SK-N-SH treated with all-trans-retinoic acid at 6 μM for 48 hours (cell line): Measurements from ENCODE around the gene PDC.

Experiments used
- ARNTL ChIP-seq: fragments of 450-650 bp; formaldehyde crosslinking; IDR thresholded peaks from 2 replicates; pipeline ENCODE4 v1.5.0; 2020; ENCODE audit warnings: low read depth, mild to moderate bottlenecking, moderate library complexity, borderline replicate concordance
- BACH2 ChIP-seq: fragments of 250-450 bp; sonication (Bioruptor Pico); IDR thresholded peaks from 2 replicates; pipeline ENCODE4 v1.9.0; 2021; ENCODE audit warnings: mild to moderate bottlenecking, borderline replicate concordance
- ESRRG ChIP-seq: fragments of 250-450 bp; sonication (Bioruptor Pico); IDR thresholded peaks from 2 replicates; pipeline ENCODE4 v1.6.1; 2021; ENCODE audit warnings: mild to moderate bottlenecking
- GLIS3 ChIP-seq: fragments of 250-450 bp; sonication (Bioruptor Pico); IDR thresholded peaks from 2 replicates; pipeline ENCODE4 v1.5.0; 2020; ENCODE audit warnings: mild to moderate bottlenecking, moderate library complexity
- OSR1 ChIP-seq: fragments of 250-450 bp; sonication (Bioruptor Pico); IDR thresholded peaks from 2 replicates; pipeline ENCODE4 v1.8.0; 2022; ENCODE audit warnings: moderate library complexity, mild to moderate bottlenecking, inconsistent platforms
- PATZ1 ChIP-seq: fragments of 250-450 bp; sonication (Bioruptor Pico); IDR thresholded peaks from 2 replicates; pipeline ENCODE4 v1.8.0; 2020; ENCODE audit warnings: mild to moderate bottlenecking, moderate library complexity, borderline replicate concordance
- RARB ChIP-seq: fragments of 250-450 bp; sonication (Bioruptor Pico); IDR thresholded peaks from 2 replicates; pipeline ENCODE4 v1.8.0; 2021; ENCODE audit warnings: mild to moderate bottlenecking, moderate library complexity
- ZC3H10 ChIP-seq: fragments of 250-450 bp; sonication (Bioruptor Pico); IDR thresholded peaks from 2 replicates; pipeline ENCODE4 v1.5.1; 2021; ENCODE audit warnings: mild to moderate bottlenecking, moderate library complexity
- TF ChIP-seq, protein P1 (sequence below): fragments of 250-450 bp; sonication (Bioruptor Pico); IDR thresholded peaks from 2 replicates; pipeline ENCODE4 v1.8.0; 2021; ENCODE audit warnings: low read depth, mild to moderate bottlenecking, moderate library complexity, borderline replicate concordance

- no peak for TF ChIP-seq PATZ1 (CRISPR knock-in tag)
- no peak for TF ChIP-seq RARB (CRISPR knock-in tag)
- no peak for TF ChIP-seq ARNTL (CRISPR knock-in tag)
- TF ChIP-seq ESRRG (CRISPR knock-in tag), result no peak
- TF ChIP-seq BACH2 (CRISPR knock-in tag), result no peak
- TF ChIP-seq OSR1 (CRISPR knock-in tag), result no peak
- TF ChIP-seq ZC3H10 (CRISPR knock-in tag), result no peak
- no peak for TF ChIP-seq GLIS3 (CRISPR knock-in tag)
- TF ChIP-seq, protein P1, sequence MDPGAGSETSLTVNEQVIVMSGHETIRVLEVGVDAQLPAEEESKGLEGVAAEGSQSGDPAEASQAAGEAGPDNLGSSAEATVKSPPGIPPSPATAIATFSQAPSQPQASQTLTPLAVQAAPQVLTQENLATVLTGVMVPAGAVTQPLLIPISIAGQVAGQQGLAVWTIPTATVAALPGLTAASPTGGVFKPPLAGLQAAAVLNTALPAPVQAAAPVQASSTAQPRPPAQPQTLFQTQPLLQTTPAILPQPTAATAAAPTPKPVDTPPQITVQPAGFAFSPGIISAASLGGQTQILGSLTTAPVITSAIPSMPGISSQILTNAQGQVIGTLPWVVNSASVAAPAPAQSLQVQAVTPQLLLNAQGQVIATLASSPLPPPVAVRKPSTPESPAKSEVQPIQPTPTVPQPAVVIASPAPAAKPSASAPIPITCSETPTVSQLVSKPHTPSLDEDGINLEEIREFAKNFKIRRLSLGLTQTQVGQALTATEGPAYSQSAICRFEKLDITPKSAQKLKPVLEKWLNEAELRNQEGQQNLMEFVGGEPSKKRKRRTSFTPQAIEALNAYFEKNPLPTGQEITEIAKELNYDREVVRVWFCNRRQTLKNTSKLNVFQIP (CRISPR knock-in tag), result no peak
Observed at GRCh38 chr1:186479162-186479561, 18.2 kb upstream of the PDC start.
